ENCODE data around the gene MCFD2.
"Not testable (repeated sequence)": the region's sequence is repeated elsewhere in the genome, so short reads cannot be mapped to it uniquely, and the experiment has no call there.

The MCFD2 gene

GRCh38 chr2:46901611-46902010 lies 14.0 kb downstream of the MCFD2 start:
- DNase-seq: no peak

DNA sequence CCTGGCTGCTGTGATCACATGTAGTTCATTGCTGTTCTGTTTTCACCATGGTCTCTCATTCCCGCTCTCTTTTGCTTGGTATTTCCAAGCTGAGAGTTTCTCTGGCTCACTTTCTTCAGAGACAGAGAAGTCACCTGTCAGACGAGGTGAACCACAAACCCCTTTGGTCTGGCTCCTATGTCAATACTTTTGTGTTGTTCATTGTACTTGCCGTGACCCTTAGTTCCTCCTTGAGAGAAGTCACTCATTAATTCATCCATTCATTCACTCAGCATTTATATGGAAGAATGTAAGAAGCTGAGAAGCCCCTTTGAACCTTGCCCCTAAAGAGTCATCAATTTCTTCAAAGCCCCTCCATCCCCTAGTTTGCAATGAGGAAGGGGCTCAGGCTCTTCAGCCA lies 15.2 kb downstream of the MCFD2 start:
- DNase-seq: no peak

DNA sequence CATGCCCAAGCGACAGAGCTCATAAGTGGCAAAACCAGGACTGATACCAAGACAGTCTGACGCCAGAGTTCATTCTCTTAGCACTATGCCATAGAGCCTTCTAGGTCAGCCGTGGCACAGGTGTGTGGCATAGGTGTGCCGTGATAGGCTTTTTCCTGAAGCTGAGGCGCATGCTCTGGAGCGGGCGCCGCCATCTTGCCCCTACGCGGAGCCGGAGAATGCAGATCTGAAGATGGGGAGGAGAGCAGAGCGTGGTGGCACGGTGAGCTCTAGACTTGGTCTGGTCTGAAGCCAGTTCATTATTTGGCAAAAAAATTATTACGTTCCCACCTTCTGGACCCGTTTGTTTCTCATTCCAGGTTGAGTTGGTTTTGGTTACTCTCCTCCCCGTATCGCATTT lies 16.6 kb downstream of the MCFD2 start:
- no peak for DNase-seq

DNA sequence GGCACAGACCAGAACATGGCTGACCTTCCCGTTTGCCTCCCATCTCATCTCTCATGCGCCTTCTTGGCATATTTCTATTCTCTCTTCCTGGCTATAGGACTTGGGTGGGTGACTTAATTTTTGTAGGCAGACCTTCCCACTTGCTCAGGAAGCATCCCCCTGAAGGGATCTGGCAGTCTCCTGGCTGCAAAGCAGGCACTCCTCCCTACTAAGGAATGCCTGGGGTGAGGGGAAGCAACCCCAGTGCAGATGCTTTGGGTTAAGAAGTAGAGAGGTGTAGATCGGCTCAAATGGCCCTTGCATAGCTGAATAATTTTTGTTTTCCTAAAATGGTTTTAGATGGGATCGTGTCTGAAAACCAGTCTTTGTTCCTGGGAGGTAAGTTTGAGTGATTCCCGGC lies 17.6 kb downstream of the MCFD2 start:
- DNase-seq: no peak

- DNase-seq: no peak
Measured at GRCh38 chr2:46893269-46893939, 22.2 kb downstream of the MCFD2 start.

DNA sequence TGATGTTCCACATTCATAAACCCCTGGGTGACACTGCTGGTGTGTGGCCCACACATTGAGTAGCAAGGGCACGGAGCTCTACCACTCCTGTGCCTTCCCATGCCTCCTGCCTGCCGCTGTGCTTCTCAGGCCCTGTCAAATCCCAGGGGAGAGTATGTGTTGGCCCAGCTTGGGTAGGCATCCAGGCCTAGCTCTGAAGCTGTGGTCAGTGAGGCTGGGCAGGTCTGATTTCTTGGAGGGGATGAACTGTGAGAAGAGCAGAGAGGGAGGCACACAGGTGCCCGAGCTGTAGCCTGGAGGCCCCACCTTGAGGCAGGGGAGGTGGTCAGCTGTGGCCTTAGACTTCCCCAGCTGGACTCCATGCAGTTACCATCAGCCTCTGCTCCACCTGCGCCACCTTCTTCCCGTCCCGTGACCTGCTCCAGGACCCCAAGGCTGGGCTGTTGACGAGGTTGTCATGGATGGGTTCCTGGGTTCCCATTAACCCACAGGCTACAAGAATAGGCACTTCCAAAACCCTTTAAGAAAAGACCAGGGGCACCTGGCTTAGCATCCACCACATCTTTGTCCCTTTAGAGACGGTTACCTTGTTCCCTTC lies 23.6 kb downstream of the MCFD2 start:
- DNase-seq: no peak

DNA sequence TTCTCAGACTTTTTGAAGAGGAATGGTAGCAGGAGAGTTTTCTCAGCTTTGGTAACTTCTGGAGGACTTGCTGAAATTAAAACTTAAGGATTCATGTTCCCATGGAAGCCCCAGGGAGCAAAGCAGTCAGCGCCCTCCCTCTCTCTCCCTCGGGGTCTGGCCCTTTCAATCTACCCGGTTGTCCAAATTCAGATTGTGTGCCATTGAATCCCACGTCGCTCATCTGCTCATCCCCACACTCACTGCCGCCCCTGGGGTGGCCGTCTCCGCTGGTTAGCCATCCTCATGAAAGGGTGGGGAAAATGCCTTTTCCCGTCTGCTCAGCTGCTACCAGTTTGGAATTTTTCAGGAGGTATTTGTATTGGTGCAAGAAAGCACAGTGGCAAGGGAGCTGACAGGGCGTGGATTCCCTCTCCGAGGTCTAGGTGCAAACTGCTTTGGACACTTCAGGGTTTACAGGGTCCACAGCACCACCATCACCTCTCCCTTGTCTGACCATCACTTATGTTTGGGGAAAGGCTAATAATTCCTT lies 27.1 kb downstream of the MCFD2 start:
- no peak for DNase-seq

- no peak for DNase-seq
Measured at GRCh38 chr2:46887028-46887885, 28.3 kb downstream of the MCFD2 start.

DNA sequence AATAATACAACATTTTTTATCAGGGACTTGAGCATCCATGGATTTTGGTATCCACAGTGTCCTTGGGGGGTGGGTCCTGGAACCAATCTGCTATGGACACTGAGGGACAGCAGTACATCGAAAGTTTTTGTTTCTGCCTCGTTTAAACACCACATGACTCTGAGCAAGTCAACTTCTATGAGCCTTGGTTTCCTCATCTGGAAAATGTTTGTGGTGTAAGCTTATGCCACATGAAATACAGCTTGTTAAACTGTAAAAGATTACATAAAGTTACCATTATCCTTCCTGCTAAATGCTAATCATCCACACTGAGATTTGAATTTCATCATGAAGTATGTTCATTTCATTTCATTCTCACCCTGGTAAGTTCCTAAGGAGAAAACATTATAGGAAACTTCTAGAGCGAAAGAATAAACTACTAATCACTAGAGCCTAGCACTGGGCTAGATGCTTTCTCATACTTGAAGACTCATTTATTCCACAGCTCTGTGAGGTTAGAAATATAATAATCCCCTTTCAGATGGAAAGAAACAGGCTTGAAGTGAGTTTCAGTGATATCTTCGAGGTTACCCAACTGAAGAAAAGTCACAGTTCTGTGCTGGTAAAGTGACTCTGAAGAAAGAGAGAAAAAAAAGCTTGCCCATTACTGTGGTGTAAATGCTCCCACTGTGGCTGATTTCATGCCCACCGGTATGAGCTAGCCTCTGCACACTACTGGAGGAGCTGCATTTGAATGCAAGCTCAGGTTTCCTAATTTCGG lies 29.2 kb downstream of the MCFD2 start:
- DNase-seq: no peak

DNA sequence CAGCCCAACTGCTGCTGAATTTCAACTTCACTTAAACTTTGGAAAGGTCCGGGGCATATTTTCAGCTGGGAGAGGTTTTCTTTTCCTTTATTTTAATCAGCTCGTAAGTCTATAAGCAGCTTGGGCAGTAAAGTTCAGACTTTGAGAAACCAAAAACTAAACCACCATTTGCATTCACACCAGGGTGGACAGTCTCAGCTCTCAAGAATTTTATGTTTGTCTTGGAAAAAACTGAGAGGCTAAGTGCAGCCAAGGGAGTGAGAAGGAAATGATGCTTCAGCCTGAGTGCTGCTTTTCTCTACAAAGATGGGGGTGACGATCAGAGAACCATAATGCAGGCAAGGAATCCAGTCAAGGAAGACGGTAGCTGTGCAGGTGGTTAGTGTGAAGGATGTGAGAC lies 30.2 kb downstream of the MCFD2 start:
- DNase-seq: no peak

DNA sequence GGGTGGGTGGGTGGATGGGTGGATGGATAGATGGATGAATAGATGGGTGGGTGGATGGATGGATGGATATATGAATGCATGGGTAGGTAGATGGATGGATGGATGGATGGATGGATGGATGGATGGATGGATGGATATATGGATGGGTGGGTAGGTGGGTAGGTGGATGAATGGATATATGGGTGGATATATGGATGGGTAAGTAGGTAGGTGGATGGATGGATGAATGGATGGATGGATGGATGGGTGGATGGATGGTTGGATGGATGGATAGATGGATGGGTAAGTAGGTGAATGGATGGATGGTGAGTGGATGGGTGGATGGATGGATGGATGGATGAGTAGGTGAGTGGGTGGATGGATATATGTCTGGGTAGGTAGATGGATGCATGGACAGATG lies 36.1 kb downstream of the MCFD2 start:
- no peak for DNase-seq

GRCh38 chr2:46878886-46879285 lies 36.7 kb downstream of the MCFD2 start:
- no peak for DNase-seq

DNA sequence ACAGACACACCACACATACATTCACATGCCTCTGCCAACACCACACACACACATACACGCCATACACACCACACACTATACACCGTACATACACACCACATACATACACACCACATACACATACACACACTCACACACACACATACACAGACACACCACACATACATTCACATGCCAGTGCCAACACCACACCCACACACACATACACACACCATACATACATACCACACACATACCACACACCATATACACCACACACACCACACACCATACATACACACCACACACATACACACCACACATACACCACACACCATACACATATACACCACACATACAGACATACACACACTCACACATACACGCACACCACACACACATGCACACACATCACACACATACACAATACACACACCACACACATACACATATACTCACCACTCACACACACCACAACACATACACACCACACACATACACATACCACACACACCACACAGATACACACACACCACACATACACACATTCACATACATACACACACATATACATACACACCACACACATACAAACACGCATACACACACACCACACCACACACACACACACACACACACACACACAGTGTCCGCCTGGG lies 37.2 kb downstream of the MCFD2 start:
- no peak for DNase-seq

- DNase-seq: no peak
Measured at GRCh38 chr2:46877619-46878113, 37.9 kb downstream of the MCFD2 start.

GRCh38 chr2:46876741-46877384 lies 38.7 kb downstream of the MCFD2 start:
- DNase-seq: no peak

- DNase-seq: not testable (repeated sequence)
Measured at GRCh38 chr2:46875962-46876689, 39.5 kb downstream of the MCFD2 start.

DNA sequence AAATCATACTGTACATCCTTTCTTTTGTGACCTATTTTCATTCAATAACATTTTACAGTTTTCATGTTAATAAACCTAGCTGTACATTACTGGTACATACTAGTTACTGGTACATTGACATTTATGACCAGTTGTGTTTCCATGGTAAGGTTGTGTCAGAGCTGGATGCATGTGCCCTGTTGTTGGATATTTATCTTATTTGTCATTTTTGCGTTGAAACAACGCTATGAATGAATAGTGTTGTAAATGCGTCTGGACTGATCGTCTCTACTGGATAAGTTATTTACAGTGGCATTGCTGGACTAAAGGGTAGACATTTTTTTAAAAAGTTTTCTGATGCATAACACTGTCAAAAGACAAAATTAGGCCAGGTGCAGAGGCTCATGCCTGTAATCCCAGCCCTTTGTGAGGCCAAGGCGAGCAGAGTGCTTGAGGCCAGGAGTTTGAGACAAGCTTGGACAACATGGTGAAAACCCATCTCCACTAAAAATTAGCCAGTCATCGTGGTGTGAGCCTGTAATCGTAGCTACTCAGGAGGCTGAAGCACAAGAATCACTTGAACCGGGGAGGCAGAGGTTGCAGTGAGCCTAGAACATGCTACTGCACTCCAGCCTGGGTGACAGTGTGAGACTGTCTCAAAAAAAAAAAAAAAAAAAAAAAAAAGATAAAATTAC lies 40.2 kb downstream of the MCFD2 start:
- DNase-seq: no peak

- no peak for DNase-seq
Measured at GRCh38 chr2:46874236-46874929, 41.2 kb downstream of the MCFD2 start.

DNA sequence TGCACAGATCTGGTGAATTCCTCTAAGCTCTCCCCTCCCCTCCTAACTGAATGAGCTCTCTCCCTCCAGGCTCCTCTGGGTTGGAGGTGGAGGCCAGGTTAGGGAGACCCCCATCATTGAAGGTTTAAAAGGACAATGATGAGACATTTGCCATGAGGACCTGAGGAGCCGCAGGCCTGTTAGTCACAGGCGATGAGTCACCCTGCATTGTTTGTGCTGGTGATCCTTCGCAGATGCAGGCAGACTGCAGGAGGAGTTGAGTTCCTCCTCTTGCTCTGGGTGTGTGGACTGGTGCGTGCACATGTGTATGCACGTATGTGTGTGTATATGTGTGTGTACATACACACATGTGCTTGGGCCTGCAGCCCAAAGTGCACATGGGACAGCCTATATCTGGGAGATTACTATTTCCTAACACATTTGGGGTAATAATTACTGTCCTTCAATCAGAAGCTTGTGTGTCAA lies 42.0 kb downstream of the MCFD2 start:
- no peak for DNase-seq

Measured in effector CD4-positive, alpha-beta T cell (primary cell).